Neural progenitor cell (in vitro differentiated cells): Measurements from ENCODE around the gene RBP4.

Experiments
- EZH2 ChIP-seq: fragments of 200-600 bp; sonication (generic); IDR thresholded peaks from 2 replicates; pipeline ENCODE4 v1.6.1; 2017; ENCODE audit warnings: antibody characterized with exemption, mild to moderate bottlenecking, moderate library complexity
- TF ChIP-seq, protein P1 (sequence below): fragments of 200-600 bp; sonication (generic); IDR thresholded peaks from 2 replicates; pipeline ENCODE4 v1.5.1; 2017; ENCODE audit warnings: antibody characterized with exemption, mild to moderate bottlenecking

DNA sequence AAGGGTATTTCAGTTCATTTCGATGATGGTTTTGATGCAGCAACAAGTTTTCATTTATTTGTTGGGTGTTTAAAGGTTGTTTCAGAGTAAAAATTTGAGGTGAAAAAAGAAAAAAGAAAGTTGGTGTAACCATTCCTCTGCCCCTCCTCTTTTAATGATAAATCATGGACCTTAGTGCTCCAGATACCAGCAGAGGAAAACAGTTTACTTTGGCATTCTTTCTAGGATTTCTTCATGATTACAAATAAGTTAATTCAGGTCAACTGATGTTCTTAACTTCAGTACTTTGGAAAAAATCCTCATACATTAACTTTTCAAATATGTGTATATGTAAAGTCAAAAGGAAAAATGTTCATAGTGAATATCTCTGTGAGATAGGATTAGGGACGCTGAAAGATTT, 2.0 kb upstream of the RBP4 start:
- TF ChIP-seq, protein P1, sequence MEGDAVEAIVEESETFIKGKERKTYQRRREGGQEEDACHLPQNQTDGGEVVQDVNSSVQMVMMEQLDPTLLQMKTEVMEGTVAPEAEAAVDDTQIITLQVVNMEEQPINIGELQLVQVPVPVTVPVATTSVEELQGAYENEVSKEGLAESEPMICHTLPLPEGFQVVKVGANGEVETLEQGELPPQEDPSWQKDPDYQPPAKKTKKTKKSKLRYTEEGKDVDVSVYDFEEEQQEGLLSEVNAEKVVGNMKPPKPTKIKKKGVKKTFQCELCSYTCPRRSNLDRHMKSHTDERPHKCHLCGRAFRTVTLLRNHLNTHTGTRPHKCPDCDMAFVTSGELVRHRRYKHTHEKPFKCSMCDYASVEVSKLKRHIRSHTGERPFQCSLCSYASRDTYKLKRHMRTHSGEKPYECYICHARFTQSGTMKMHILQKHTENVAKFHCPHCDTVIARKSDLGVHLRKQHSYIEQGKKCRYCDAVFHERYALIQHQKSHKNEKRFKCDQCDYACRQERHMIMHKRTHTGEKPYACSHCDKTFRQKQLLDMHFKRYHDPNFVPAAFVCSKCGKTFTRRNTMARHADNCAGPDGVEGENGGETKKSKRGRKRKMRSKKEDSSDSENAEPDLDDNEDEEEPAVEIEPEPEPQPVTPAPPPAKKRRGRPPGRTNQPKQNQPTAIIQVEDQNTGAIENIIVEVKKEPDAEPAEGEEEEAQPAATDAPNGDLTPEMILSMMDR = no peak
- TF ChIP-seq EZH2 = no peak
